Renal pelvis (tissue), 4 donors: Measurements from ENCODE around the gene NCAPG2. TPM values are rescaled to one million over a fixed set of nuclear protein-coding genes. Genes with fewer than 3 reads are reported as not detected.
"Not testable (repeated sequence)": the region's sequence is repeated elsewhere in the genome, so short reads cannot be mapped to it uniquely, and the experiment has no call there.

Source experiments
- DNase-seq: peaks from one replicate; pipeline ENCODE4 v3.0.0-alpha.2; 2013
- polyA plus RNA-seq, 3 donors: library from polyadenylated mRNA; unstranded; fragments of 120-200 nt; gene quantifications; one replicate each; pipeline ENCODE4 v1.2.1, GENCODE V29; 2013; ENCODE audit not compliant: insufficient read length in 3 of 3

The NCAPG2 gene
- polyA plus RNA-seq, 3 donors: 24.2 to 26.3 (median 25.5) TPM

DNA sequence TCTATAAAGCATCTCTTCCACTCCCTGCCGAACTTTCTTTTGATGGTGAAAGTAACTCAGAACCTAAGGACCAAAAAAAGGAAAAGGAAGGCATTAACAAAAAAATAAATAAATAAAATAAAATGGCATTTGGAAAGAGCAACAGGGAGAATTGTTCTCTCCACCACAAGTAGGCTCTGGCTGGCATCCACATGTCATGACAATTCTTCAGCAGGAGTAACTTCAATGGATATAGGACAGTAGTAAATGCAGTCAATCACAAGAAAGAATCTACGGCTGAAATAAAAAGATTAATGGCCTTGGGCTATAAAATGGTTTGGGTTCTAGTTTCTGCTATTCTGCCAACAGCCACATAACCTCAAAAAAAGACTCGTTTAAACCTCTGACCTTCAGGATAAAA lies 23.9 kb downstream of the NCAPG2 start:
- no peak for DNase-seq

GRCh38 chr7:158676906-158677305 lies 27.7 kb downstream of the NCAPG2 start:
- no peak for DNase-seq

DNA sequence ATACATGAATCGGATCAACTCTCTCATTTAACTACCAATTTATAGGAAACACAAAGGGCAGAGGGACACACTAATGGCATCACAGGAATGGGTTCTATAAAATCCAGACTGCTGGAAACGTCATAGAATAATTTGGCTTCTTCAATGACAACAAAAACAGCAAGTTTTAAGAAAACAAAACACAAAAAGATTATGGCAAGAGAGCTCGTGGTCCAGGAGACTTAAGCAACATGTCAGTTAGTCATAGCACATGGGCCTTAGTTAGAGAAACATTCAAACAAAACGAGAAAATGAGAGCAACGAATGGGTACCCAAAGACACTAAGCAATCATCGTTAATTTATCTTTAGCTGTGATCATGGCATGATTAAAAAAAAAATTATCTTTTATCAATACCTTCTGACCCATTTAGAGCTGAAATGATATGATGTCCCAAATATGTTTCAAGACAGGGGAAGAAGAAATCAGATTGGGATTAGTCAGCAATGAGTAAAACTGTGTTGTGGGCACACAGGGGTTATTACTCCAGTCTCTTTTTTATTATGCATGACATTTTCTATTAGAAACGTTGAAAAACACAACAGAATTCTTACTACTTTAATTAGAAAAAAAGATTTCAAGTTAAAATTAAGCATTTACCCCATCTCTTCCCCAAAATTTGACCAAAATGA lies 28.3 kb downstream of the NCAPG2 start:
- DNase-seq: no peak

GRCh38 chr7:158672975-158673374 lies 31.6 kb downstream of the NCAPG2 start:
- no peak for DNase-seq

DNA sequence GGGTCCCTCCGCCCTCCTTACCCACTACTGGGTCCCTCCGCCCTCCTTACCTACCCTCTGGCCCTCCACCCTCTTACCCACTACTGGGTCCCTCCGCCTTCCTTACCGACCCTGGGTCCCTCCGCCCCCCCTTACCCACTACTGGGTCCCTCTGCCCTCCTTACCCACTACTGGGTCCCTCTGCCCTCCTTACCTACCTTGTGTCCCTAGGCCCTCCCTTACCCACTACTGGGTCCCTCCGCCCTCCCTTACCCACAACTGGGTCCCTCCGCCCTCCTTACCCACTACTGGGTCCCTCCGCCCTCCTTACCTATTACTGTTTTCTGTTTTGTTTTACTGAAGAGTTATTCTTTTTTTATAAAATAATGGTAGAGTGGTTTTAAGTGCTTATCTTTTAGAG lies 36.5 kb downstream of the NCAPG2 start:
- not testable (repeated sequence) for DNase-seq

DNA sequence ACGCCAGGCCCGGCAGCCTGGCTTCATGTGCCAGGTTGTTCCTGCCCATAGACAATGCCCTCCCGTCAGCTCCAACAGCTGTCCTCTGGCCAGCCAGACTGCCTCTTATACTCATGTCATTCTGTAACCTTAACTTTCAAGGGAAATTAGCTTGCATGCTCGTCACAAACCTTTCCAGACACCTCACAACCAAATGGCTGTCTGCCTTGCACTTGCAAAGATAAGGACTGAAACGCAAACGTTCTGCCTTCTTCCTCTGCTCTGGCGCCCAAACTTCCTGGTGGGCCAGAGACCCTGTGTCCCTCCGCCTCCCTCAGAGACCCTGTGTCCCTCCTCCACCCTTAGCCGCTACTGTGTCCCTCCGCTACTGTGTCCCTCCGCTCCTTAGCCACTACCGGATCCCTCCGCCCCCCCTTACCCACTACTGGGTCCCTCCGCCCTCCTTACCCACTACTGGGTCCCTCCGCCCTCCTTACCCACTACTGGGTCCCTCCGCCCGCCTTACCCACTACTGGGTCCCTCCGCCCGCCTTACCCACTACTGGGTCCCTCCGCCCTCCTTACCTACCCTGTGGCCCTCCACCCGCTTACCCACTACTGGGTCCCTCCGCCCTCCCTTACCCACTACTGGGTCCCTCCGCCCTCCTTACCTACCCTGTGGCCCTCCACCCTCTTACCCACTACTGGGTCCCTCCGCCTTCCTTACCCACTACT lies 37.5 kb downstream of the NCAPG2 start:
- DNase-seq: not testable (repeated sequence)

GRCh38 chr7:158666401-158666800 lies 38.2 kb downstream of the NCAPG2 start:
- no peak for DNase-seq

DNA sequence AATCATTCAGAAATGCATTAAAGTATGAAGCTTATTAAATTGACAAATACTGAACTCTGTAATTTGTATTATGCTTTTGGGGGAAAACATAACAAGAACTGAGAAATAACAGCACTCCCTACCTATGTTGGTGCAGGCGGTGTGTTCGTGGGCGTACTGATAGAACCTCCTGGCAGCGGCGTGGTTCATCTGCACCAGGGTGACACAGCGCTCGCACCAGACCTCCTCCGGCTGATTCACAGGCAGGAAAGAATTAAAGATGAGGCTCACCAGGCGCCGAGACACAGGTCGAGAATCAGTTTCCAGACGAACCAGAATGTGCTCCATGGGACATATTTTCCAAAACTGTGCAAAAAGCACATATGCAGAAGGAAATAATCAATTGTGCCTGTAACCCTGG lies 40.2 kb downstream of the NCAPG2 start:
- no peak for DNase-seq

- DNase-seq: no peak
These were observed 41.2 kb downstream of the NCAPG2 start for GRCh38 chr7:158663428-158663741.

DNA sequence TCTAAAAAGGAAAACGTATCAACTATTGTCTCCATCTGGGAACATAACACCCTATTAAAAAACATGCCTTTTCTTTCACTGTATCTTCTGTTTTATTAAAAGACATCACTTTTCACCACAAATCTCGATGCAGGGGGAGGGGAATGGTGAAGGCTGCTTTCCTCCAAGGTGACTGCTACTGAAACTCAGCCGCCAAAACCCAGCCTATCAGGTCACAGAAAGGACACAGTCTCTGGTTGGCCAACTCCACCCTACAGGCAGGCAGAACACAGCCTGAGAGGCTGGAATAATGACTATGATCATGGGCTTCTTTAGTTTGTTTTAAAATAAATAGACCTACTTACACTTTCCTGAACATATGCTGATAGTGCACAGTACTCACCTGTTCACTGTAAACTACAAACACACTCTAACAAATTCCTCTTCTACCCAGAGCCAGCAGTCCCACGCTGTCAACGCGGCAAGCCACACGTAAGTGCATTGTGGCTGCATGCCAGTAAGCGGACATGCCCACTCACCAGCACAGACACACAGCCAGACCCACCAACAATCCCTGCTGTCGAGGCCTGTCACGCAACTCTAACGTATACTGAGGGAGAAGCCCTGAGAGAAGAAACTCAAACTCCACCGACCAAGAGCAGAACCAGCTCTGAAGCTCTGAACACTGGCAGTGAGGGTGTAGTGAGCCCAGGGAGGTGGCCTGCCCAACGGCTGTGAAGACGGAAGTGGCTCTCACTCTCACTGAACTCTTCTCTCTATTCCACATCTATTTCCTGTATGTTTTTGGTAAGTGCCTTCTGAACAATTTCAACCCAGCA lies 41.8 kb downstream of the NCAPG2 start:
- no peak for DNase-seq

DNA sequence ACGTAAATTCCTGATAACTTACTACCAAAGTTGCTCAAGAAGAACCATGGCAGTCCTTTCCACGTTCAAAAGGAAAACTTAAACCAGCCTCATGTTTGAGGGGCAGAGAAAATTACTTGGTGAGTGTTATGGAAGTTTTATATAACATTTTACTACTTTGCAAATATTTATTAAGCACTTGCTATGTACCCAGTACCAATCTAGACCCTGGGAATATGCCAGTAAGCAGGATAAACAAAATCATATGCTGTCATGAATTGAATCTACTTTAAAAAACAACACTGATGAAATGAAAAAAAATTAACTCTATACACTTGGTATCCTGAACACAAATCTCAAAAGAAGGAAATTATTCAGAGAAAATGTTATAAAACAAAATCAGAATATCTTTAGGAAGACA lies 46.1 kb downstream of the NCAPG2 start:
- DNase-seq: no peak

DNA sequence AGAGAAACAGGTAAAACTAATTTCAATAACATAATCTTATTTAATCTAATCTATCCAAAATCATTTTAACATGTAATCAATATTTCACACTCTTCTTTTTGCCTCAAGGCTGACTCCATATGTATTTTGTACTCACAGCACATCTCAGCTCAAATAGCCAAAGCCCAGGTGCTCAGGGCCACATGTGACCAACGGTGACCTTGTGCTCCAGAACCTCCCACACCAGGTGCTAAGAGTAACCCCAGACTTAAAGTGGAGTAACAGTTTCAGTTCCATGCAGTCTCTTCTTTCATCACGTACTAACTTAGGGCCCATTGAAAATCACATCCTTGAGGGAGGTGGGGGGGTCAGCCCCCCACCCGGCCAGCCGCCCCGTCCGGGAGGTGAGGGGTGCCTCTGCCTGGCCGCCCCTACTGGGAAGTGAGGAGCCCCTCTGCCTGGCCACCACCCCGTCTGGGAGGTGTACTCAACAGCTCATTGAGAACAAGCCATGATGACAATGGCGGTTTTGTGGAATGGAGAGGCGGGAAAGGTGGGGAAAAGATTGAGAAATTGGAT lies 47.3 kb downstream of the NCAPG2 start:
- no peak for DNase-seq

DNA sequence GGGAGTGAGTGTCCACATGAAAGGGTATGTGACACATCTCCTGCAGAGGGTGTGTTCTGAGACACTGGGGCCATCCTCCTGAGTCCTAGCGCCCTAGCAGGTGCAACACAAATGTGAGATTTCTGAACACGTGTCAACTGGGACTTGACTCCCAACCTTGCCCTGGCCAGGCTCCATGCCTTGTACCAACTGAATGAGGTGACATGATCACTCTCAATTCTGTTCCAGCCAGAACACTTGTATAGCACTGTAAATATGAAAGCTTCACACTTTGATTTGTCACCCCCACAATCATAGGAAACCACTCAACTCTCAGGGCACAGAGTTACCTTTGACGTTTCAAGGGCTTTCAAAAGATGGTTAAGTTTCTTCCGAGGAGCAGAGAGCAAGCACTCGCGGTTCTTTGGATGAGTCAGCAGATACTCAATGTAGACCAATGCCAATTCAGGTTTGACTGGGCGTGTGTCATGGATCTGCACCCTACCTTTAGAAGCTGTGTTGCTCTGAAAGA lies 48.6 kb downstream of the NCAPG2 start:
- DNase-seq: no peak

- DNase-seq: no peak
These were observed 49.1 kb downstream of the NCAPG2 start for GRCh38 chr7:158655507-158655906.

DNA sequence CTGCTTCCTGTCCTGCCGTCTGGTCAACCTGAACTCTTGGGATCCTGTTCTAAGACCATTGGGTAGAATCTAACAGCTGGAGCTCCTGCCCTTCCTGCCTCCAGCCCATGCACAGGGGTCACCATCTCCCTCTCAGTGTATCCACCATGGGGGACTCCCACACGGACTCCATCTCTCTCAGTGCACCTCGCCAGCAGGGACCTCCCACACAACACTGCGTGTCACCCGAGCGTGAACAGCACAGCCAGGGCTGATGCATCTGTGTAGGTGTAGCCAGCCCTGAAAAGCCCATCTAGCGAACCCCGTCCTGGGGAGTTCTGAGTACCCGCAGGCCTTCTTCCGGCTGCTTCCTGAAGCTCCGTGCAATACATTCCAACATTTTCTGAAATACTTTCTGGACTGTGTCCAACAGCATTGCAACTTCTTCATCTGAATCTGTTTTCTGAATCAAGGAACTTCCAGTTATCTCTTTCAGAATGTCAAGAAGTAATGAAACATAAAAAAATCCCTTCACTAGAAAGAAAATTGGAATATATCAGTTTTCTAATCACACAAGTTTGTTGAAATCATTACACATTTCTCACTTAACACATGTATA lies 52.5 kb downstream of the NCAPG2 start:
- peak; percentile 20 for DNase-seq

GRCh38 chr7:158650821-158651225 lies 53.8 kb downstream of the NCAPG2 start:
- DNase-seq: no peak

DNA sequence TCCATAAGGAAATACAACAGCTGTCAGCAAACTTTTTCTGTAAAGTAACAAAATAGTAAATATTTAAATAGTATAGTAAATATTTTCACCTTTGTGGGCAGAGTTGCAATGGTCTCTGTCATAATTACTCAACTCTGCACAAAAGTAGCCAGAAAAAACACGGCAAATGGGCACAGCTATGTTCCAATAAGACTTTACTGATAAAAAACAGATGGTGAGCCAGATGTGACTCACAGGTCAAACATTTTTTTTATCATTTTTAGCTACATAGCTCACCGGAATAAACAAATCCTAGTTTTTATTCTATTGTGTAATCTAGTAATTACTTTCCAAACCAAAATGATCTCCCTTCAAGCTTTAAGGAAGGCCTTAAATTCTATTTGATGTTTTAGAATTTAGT lies 55.3 kb downstream of the NCAPG2 start:
- DNase-seq: no peak

DNA sequence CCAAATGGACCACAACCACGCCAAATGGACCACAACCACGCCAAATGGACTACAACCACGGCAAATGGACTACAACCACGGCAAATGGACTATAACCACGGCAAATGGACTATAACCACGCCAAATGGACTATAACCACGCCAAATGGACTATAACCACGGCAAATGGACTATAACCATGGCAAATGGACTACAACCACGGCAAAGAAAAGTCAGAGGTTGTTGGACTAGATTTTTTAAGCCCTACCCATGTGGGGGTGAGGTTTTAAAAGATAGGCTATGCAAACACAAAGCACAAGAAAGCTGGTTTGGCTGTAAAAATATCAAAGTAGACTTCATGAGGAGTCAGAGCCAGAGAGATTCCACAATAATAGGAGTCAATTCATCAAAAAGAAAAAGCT lies 55.8 kb downstream of the NCAPG2 start:
- no peak for DNase-seq

DNA sequence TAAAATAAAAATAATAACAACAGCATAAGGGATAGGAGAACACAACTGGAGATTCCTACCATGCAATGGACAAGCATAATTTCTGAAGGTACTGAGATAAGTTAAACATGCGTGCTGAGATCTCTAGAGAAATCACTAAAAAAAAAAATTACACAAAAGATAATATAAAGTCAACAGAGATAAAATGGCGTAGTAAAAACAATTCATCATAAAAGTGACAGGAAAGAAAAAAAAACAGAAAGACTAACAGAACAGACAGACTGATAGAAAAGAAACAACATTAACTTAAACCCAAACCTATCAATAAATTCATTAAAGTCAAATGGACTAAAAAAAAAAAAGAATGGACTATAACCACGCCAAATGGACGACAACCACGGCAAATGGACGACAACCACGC lies 56.4 kb downstream of the NCAPG2 start:
- DNase-seq: no peak

DNA sequence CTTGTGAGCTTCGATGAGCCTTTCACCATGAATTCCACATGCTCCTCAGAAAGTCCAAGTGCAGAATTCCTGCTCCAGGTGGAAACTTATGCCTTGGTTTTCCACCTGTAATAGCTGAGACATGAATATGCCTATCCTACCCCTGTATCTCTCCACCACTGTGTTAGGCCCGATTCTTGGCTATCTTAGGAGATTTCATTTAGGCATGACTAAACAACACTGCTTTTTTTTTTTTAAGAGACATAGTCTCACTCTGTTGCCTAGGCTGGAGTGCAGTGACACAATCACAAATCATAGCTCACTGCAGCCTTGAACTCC lies 57.2 kb downstream of the NCAPG2 start:
- no peak for DNase-seq

- DNase-seq: no peak
These were observed 57.7 kb downstream of the NCAPG2 start for GRCh38 chr7:158646766-158647474.

DNA sequence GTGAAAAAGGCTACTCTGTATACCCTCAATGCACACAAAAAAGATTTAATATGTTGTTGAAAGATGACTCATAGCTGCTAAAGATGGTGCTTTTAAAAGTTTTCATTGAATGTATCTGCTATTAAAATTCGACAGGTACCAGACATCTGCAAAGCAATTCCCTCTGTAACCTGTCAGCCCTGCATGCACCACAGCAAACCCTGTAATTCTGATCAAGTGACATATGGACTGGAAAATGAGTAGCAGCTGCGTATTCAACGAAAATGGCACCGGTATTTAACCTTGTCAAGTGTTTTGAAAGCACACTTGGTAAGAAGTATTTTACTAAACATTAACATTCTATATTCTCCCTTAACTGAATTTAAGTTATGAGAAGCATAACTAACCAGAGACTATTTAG lies 58.8 kb downstream of the NCAPG2 start:
- DNase-seq: no peak
